GM21619 (cell line): Measurements from ENCODE around the gene KLHDC10.
"Not testable (repeated sequence)": the region's sequence is repeated elsewhere in the genome, so short reads cannot be mapped to it uniquely, and the experiment has no call there.

Source experiments
- ATAC-seq: cut with Tn5 transposase; IDR thresholded peaks from one replicate; pipeline ENCODE4 v1.9.1; 2021; ENCODE audit not compliant: unreplicated experiment

The KLHDC10 gene

DNA sequence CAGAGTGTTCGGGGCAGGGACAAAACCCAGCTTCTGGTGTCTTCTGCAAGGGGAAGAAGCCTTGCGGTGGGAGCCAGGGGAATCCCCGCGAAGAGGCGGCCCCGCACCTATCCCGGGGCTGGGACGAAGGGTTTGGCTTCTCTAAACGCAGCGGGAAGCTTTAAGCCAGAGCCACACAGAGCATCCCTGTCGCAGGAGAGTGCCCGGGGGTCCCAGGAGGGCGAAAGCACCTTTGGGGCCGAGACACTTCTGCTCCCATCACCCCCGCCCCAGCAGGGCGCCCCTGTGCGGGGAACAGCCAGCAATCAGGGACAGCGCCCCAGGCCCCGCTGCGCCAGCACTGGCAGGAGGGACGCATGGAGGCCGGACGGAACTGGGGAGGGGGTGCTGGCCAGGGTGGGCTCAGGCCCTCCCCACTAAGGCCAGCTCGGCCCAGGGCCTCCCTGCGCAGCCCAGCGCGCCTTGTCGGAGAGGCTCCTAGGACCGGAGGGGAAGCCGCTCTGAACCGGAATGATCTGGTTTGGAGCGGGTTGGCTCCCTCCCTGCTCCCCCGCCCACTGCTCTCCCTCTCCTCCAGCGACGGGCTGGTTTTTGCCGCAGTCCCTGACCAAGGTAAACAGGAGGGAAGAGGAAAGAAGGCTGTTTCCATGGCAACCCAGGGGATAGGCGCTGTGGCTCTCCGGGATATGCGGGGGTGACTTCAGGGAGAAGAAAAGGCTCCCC, 71.0 kb downstream of the KLHDC10 start:
- peak; percentile 63 for ATAC-seq

DNA sequence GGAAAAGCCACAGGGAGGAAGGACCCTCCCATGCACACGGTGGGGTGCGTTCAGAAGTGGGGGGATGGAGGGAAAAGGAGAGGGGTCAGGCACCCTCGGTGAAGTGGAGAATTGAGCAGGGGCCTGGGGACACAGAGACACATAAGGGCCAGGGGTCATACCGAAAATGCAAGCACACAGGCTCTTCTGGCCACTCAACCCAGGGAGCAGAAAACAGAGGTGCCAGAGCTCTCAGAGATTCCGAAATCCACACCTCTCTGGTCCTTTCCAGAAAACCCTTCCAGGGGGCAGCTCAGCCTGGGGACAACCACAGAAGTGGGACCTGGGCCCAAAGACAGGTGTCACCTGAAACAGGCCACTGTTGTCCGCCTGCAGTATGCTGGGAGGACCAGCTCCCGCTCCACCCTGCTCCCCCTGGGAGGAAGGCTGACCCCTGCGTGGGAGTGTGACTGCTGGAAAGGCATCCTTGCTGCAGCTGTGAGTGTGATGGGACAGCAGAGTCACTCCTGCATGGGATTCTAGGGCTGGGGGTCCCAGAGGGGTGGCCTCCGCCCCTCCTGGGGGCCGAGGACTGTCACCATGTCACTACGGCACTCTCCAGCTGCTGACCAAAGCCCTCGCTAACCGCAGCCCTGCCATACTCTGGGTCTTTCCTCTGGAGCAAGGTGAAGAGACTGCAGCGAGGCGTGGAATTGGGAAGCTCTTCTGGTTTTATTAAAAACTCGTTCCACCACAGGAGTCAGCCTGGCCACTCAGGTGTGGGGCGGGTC, 71.7 kb downstream of the KLHDC10 start:
- no peak for ATAC-seq

DNA sequence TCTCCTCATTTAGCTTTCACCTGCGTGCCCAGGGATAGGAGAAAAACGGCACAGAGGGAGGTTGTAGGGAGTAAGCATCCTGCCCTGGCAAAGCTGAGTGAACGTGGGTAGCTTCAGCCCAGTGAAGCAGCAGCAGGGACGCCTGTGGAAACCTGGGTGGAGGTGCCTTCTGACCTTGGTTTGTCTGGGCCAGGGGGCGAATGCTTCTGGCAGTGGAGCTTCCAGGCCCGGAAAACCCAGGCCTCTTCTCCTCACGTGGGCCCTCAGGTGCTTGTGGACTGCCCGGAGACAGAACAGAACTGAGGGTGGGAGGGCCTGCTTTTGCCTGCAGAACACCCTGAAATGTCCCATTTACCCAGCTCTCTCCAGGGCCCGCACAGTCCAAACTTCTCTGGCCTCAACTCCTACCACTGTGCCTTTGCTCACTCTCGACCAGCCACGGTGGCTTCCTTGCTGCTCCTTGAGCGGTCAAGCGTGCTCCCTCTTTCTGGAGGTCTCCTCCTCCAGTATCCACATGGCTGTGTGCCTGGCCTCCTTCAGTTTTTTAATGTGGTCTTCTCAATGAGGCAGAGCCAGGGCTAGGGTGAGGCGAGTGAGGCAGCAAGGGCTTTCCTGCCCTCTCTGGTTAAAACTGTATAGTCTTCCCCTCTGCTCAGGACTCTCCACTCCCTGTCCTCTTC, 72.5 kb downstream of the KLHDC10 start:
- ATAC-seq = no peak

DNA sequence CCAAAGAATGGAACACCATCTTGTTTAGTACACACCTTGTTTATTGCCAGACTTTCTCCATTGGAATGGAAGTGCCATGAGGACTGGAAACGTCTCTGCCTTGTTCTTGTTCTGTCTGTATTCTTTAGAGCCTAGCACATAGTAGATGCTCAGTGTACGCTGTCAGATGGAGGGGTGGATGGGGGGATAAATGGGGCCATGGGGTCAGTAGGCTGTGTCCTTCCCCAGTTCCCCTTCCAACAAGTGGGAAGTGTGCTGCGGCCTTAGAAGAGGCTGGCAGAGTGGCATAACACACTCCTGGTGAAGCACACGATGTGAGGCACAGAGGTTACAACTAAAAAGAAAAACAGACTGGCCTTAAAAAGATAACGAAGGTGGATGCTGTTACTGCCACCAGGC, 73.0 kb downstream of the KLHDC10 start:
- no peak for ATAC-seq

DNA sequence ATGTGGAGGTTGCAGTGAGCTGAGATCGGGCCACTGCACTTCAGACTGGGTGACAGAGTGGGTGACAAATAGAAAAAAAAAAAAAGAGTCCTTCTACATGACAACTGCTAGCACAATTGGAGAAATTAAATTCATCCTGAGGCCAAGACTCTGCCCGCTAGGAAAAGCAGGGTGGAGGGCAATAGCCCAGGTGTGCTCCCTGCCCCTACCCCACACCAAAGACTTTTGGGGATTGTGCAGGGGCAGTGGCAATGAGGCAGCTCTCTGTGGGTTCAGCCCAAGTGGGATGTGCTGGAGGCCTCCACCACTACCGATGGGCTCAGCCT, 73.6 kb downstream of the KLHDC10 start:
- no peak for ATAC-seq

DNA sequence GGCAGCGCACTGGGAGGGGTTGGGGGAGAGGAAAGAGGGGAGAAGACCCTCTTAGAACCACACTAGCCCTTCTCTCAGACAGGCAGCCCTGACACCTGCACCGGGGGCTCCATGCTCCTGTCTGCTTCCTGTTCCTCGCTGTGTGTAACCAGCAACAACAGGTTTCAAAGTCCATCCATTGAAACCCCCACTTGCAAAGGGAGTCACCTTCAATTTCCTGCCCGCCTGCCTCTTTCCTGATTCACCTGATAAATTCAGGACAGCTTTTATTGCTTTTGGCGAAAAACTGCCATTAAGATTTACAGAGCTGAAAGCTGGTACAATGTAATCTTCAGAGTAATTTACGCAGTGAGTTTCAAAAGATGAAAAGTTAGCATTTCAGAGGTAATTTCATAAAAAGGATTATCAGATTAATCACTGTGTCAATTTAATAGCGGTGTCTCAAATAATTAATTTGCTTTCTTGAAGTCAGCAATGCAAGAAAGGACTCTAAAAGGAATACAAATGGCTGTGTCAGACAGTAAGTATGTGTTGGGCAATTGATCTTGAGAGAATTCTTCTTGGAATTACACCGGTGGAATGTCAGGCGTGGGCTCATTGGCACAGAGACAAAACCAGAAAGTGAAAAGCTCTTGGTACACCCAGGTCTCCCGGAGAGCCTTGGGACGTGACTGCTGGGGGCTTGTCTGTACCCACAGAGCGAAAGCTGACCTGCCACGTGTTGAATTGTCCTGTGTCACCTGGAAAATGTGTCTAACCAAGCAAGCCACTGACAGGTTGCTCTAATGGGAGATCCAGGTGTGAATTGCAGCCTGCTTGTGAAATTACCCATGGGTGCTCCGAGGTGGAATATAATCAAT, 74.2 kb downstream of the KLHDC10 start:
- no peak for ATAC-seq

DNA sequence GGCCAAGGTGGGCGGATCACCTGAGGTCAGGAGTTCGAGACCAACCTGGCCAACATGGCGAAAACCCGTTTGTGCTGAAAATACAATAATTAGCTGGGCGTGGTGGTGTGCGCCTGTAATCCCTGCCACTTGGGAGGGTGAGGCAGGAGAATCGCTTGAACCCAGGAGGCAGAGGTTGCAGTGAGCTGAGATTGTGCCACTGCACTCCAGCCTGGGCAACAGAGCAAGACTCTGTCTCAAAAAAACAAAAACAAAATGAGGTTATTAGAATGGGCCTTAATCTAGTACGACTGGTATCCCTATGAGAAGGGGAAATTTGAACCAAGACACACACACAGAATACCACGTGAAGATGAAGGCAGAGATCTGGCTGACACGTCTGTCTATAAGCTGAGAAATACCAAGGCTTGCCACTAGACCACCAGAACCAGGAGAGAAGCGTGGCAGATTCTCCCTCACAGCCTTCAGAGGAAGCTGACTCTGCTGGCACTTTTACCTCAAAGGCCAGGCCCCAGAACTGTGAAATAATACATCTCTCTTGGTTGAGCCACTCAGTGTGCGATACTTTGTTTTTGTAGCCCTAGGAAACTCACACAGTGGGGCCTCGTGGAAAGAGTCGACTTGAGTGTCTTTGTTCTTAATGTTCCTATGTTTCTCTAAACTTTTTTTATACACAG, 75.2 kb downstream of the KLHDC10 start:
- no peak for ATAC-seq

DNA sequence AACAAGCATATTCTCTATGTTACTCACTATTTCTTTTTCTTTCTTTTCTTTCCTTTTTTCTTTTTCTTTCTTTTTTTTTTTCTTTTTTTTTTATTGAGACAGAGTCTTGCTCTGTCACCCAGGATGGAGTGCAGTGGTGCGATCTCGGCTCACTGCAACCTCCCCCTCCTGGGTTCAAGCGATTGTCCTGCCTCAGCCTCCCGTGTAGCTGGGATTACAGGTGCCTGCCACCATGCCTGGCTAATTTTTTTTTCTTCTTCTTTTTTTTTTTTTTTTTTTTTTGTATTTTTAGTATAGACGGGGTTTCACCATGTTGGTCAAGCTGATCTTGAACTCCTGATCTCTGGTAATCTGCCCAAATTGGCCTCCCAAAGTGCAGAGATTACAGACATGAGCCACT, 75.8 kb downstream of the KLHDC10 start:
- ATAC-seq = not testable (repeated sequence)

DNA sequence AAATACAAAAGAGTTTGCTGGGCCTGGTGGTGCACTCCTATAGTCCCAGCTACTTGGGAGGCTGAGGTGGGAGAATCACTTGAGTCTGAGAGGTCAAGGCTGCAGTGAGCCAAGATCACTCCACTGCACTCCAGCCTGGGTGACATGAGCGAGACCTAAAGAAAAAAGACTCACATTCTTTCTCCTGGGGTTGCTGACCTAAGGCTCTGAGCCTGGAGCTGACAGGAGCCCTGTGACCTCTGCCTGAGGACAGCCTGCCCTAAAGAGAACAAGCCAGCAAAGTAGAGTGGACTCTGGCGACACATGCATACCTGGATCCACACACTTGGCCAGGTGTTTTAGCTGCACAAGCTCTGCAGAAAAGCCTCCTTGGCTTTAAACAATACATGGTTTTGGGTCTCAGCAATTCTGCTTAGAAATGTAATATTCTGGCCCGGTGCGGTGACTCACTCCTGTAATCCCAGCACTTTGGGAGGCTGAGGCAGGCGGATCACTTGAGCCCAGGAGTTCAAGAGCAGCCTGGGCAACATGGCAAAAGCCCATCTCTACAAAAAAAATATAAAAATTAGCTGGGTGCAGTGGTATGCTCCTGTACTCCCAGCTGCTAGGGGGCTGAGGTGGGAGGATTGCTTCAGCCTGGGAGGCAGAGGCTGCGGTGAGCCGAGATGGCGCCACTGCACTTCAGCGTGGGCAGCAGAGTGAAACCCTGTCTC, 76.5 kb downstream of the KLHDC10 start:
- no peak for ATAC-seq

DNA sequence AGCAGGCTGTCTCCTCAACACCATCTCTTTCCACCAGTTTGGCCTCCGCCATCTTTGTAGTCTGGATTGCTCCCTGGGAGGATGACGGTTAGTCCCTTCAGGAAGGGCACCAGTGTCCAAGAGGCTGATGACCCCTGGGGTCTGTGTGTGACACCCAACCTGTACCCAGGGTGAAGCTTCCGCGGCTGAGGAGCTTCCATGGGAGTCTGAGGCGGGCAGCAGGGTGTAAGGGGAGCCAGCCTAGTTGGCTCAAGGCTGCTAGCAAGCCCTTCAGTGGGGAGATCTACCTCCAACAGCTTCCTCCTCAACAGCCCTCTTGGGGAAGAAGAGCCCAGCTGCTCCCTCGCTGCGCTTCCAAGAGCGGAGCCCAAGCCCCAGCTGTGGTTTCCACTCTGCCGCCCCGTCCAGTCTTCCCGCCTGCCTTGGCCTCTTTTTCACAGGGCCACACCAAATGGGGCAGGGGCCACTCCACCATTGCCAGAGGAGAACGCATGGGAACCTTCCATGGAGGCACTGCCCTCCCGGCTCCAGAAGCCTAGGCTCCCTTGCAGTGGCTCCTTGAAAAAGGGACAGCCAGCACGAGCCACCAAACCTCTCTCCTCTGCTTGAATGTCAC, 77.5 kb downstream of the KLHDC10 start:
- ATAC-seq = no peak

DNA sequence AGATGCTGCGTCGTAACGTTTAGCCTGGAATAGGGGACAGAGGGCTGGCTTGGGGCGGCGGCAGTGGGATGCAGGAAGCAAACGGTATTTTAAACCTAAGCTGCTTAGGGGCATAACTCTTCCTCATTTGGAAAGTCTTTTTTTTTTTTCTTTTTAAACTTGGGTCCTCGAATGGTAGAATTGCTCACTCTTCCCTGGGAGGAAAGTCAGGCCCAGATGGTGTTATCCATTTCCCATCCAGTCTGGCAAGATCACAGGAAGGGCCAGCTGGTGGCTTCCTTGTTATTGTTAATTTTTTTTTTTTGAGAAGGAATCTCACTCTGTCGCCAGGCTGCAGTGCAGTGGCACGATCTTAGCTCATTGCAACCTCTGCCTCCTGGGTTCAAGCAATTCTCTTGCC, 78.2 kb downstream of the KLHDC10 start:
- ATAC-seq = no peak

DNA sequence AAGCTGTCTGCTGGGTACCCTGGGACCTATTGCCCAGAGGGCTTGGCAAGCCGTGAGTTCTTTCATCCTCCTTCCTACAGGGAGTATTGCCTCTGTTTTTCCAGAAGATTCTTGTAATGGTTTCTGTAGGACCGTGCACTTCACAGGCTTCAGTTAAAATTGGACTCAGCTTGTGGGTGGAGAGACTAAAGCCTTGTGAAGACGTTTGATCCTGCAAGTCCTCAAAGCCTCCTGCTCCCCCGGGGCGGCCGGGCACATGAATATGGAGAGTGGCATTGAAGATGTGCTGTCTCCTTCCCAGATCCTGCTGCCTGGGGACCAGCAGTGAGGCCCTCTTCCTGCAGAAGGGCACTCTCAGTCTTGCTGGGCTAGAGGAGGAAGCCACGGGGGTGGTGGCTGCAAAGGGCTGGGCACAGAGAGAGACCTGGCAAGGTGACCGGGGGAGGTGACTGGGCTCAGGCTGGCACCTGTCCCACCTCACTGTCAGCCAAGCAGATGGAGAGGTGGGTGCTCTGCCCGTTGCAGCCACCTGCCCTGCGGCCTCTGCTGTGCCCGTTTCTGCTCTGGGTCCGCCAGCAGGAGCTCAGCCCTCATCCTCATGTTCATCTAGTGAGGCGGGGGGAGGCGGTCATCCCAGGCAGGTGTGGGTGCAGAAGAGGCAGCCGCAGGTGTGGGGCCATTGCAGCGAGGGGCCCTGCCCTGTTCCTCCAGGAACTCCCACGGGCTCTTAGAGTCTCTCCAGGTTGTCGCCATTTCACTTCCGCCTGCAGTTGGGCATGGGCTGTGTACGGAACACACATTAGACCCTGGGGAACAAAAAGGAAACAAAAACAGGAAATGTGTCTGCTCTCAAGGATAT, 79.2 kb downstream of the KLHDC10 start:
- peak; percentile 52 for ATAC-seq

DNA sequence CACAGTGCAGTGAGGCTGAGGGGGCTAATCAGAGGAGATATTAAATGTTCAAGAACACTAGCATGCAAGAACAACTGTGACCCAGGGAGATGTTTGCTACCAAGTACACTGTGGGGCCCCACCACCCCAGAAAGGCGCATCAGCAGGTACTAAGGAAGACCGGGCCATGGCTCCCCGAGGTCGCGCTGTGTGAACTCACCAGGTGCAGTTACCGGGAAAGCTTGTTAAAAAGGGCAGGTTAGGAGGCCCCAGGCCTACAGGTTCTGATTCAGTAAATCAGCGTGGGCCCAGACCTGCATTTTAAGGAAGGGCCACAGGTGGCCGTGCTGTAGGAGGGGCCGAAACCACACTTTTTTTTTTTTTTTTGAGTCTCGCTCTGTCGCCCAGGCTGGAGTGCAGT, 80.3 kb downstream of the KLHDC10 start:
- ATAC-seq = no peak

DNA sequence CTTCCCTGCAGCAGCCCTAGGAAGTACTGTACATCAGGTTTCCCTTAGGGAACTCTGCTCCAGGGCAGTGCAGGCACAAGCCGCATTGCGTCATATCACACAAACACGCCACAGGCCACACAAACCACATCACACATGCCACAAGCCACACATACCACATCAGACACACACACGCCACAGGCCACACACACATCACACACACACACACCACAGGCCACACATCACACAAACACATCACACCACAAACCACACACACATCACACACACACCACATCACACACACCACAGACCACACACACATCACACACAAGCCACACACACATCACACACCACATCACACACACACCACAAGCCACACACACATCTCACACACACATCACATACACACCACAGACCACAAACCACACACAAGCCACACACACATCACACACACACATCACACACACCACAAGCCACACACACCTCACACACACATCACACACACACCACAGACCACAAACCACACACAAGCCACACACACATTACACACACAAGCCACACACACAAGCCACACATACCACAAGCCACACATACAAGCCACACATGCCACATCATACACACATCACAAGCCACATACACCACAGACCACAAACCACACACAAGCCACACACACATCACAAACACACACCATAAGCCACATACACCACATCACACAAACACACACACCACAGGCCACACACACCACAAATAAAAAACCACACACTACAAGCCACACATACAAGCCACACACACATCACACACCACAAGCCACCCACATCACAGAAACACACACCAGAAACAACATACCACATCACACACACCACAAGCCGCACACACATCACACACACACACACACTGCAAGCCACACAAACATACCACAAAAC, 81.5 kb downstream of the KLHDC10 start:
- no peak for ATAC-seq

DNA sequence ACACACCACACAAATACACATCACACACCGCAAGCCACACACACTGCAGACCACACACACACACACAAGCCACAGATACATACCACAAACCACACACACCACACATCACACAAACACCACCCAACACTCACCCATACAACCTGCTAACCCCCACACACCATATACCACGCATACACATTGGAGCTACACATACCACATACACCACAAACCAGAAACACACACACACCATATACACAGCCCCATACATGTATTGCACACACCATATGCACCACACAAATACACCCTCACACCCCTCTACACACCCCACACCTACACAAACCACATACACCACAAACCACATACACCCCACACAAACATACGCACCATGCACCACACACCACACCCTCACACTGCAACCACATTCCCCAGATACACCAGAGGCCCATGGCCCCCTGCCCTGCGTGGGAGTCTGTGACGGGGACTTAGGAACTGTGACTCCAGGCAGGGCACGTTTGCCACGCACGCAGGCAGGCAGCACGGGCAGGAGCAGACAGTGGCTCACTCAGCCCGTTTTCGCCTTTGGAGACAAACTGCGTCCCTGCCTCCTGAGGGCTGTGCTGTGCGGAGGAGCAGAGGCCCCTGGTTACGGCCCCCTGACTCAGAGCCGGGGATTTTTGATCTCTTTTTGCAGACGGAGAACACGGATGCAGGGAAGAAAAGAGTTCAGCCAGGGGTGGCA, 82.3 kb downstream of the KLHDC10 start:
- ATAC-seq = no peak

DNA sequence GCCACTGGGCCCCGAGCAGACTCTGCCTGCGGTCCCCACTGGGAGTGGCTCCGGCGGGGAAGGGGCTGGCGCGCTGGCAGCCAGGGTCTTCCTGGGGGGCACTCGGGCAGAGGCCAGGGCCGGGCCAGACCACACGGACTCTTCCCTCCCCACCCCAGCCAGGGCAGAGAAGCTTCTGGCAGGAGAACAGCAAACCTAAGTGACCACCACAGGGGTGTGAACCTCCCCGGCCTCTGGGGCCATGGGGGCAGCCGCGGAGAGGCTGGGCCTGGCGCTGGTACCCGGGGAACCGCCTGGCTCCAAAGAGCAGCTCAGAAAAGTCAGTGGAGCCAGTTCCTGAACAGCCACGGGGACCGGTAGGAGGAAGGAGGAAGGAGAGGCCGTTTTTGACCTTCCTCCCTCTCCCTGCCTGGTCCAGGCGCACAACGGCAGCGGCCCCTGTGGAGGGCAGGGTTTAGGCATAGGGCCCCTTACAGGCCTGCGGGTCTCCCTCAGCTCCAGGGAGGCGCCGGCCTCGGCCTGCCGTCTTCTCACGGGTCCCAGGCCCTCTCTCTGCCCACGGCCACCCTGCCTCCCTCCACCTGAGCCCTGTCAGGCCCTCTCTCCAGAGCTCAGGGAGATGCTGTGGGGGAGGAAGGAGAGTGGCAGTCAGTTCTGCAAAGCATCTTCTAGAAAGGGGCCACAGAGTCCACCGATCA, 83.0 kb downstream of the KLHDC10 start:
- no peak for ATAC-seq
